Measurements from ENCODE around the gene AGBL1.

DNA sequence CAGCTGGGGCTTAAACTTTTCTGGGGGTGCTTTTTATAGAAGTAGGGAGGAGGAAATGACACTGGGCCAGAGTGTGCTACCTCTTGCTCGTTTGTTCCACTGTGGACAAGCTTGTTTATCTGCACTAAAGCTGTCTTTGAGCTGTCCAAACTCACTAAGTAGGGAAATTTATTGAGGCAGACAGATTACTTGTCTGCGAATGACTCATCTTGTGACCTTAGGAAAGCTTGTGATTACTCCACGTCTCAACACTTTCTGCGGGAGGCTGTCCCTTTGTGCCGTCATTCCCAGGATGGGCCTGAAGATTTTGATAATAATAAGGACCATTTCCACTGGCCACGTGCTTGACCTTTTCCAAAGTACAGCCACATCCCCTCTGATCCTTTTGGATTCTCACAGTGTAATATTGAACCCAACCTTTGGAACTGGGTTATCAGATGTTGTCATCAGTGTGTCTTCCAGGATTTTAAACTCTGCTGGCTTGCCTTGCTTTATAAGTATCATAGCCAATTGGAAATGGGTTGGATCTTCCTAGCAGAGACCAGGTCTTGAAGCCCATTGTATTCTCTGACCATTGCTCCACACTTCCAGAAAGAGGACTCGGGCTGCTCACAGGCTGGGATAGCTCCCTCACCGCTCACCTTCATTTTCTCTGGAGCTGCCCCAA, 84.7 kb downstream of the AGBL1 start:
- TF ChIP-seq, protein P1, sequence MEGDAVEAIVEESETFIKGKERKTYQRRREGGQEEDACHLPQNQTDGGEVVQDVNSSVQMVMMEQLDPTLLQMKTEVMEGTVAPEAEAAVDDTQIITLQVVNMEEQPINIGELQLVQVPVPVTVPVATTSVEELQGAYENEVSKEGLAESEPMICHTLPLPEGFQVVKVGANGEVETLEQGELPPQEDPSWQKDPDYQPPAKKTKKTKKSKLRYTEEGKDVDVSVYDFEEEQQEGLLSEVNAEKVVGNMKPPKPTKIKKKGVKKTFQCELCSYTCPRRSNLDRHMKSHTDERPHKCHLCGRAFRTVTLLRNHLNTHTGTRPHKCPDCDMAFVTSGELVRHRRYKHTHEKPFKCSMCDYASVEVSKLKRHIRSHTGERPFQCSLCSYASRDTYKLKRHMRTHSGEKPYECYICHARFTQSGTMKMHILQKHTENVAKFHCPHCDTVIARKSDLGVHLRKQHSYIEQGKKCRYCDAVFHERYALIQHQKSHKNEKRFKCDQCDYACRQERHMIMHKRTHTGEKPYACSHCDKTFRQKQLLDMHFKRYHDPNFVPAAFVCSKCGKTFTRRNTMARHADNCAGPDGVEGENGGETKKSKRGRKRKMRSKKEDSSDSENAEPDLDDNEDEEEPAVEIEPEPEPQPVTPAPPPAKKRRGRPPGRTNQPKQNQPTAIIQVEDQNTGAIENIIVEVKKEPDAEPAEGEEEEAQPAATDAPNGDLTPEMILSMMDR (IDR thresholded peaks at IDR 0.05; ENCODE audit: borderline replicate concordance, extremely low read depth, low read length, poor library complexity, severe bottlenecking): no peak
- TF ChIP-seq EZH2 (IDR thresholded peaks at IDR 0.05; ENCODE audit: borderline replicate concordance, low read depth, low read length, severe bottlenecking): no peak

Data from DND-41 (cell line).